Kidney (tissue), 22 donors: Measurements from ENCODE around the gene NEGR1. TPM values are rescaled to one million over a fixed set of nuclear protein-coding genes. Genes with fewer than 3 reads are reported as not detected.
A peak's percentile ranks its signal among the peaks of the same experiment; 100 is the strongest.

Source experiments
- DNase-seq, 5 donors: peaks; one replicate each; pipeline ENCODE4 v3.0.0-alpha.2; 2013 to 2020
- FAIRE-seq: peaks from 2 replicates; lab custom pipeline; 2012; peaks lifted over from hg19 to GRCh38; lab: Jason Lieb, UNC
- H3K27ac ChIP-seq, 2 donors: one replicate each; pipeline ENCODE4 v1.7.0; 2013; ENCODE audit warnings: low read depth in 2 of 2, low read length in 2 of 2, inconsistent platforms in 1 of 2
- H3K27me3 ChIP-seq: one replicate; pipeline ENCODE4 v1.7.1; 2013; ENCODE audit warnings: low read length, inconsistent platforms; ENCODE audit not compliant: control insufficient read depth, insufficient read depth
- H3K36me3 ChIP-seq, 3 donors: one replicate each; pipeline versions ENCODE4 v1.7.0 to v1.7.1; 2013; ENCODE audit warnings: low read length in 3 of 3, control low read depth in 1 of 3, inconsistent platforms in 1 of 3; ENCODE audit not compliant: insufficient read depth in 3 of 3, control insufficient read depth in 2 of 3
- H3K4me1 ChIP-seq, 3 donors: one replicate each; pipeline versions ENCODE4 v1.7.0 to v1.7.1; 2013; ENCODE audit warnings: low read length in 3 of 3, inconsistent platforms in 1 of 3, low read depth in 1 of 3; ENCODE audit not compliant: control insufficient read depth in 2 of 3, insufficient read depth in 2 of 3
- H3K4me3 ChIP-seq, 3 donors: one replicate each; pipeline versions ENCODE4 v1.7.0 to v1.8.1; 2013; ENCODE audit warnings: low read length in 3 of 3, control low read depth in 1 of 3, inconsistent platforms in 1 of 3
- H3K9ac ChIP-seq, 3 donors: one replicate each; pipeline versions ENCODE4 v1.7.0 to v1.7.1; 2013; ENCODE audit warnings: low read length in 3 of 3, control low read depth in 1 of 3, inconsistent platforms in 1 of 3
- H3K9me3 ChIP-seq, 3 donors: one replicate each; pipeline versions ENCODE4 v1.7.0 to v1.7.1; 2013; ENCODE audit warnings: low read length in 3 of 3, control low read depth in 1 of 3, inconsistent platforms in 1 of 3; ENCODE audit not compliant: control insufficient read depth in 2 of 3, insufficient read depth in 1 of 3
- intact Hi-C: fragments of 100-400 bp; cut with DNase I; formaldehyde crosslinking; loops from one replicate; pipeline ENCODE4 v1.11.1; 2022
- long read RNA-seq, 10 donors: library from polyadenylated mRNA in 1 of 10; unstranded in 1 of 10; transcript quantifications; one replicate each; pipeline ENCODE4 v2.0.0 and lab custom pipeline, GENCODE V29; 2021 to 2026
- polyA plus RNA-seq: library from polyadenylated mRNA; stranded (reverse); fragments of 350-450 nt; fragmentation: Illumina TruSeq; extraction: RNeasy Lipid Tissue Mini Kit (QIAGEN cat#74804); gene quantifications from one replicate; pipeline ENCODE4 v1.2.3, GENCODE V29; 2014; ENCODE audit warnings: low read depth, low replicate concordance; ENCODE audit not compliant: insufficient read depth
- total RNA-seq: library from RNA; stranded (reverse); fragmentation: NEBNext Ultra II Directional; extraction: Animal tissue kit (Norgen Biotek cat#: 25700); gene quantifications from one replicate; pipeline ENCODE4 v1.2.1, GENCODE V29; 2021
- TF ChIP-seq, protein P1 (sequence below): IDR thresholded peaks from 3 replicates; pipeline ENCODE4 v1.5.1; 2012; ENCODE audit warnings: mild to moderate bottlenecking, moderate library complexity, borderline replicate concordance; ENCODE audit not compliant: insufficient read depth; ENCODE audit errors: extremely low read depth
- donor health status: control.
- donor health status: control.
- donor health status: control.
- donor health status: control.
- donor health status: control.
- donor health status: DM: yes; HTN: yes; CAD: no.
- donor health status: Normal renal cell carcinoma (clear cell type).

NEGR1 gene
- 10.2 TPM for total RNA-seq
- polyA plus RNA-seq = 3.0 TPM
- long read RNA-seq, donor 1 = 0 reads
- long read RNA-seq, donor 2 = 0 reads
- long read RNA-seq, donor 3 = 0 reads
- long read RNA-seq, donor 4 = 0 reads
- long read RNA-seq, donor 5 = 0 reads
- long read RNA-seq, donor 6 = 0 reads
- long read RNA-seq, donor 7, partial matches to known transcripts = 1 of 5 reads
- long read RNA-seq, donor 7, other reads (novel, unspliced or antisense) = 4 of 5 reads
- long read RNA-seq, donor 8 = 0 reads
- long read RNA-seq, donor 9 = 0 reads
- long read RNA-seq, donor 10 = 0 reads

DNA sequence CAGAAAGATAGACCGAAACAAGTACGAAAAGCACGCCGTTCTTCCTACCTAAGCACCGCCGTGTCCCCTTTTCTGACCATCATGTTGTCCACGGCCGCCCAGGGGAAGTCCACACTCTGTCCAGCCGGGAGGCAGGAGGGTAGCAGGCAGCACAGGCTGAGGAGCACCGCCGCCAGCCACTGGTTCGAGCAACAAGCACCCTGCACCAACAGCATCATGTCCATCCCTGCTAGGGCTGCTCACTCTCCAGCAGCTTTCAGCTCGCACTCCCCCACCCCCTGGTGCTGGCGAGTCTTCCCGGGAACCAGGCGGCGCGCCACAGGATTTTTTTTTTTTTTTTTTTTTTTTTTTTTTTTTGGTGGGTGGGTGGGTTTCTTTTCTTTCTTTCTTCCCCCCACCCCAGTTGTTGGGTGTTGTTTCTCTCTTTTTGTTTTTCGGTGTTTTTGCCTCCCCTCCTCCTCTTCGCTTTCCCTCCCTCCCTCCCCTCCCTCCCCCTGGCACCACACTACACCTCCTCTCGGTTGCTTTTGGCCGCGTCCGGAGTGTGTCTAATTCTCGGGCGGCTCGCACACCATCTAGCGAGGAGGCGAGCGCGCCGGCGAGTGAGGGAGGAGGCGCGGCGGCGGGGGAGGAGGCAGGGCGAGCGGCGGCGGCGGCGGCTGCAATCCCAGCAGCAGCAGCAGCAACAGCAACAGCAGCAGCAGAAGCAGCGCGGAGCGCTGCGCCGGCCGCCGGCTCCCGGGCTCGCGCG is at the start of gene NEGR1:
NEGR1 (minus strand) TSS at position 269 of the 751 bp plus-strand sequence.
- Histone ChIP-seq H3K9ac (peak within 1 kb of the TSS; percentile 77 to 86 (median 82)), H3K9me3 (no peaks in the 10 kb centered on the region), H3K4me1 (peaks cover 0 to 4% (median 0%) of the 10 kb centered on the region in 3 donors), H3K27me3 (no peaks in the 10 kb centered on the region), H3K27ac (peak within 1 kb of the TSS; percentile 95 to 96), H3K36me3 (no peaks in the 10 kb centered on the region), H3K4me3 (peak within 1 kb of the TSS; percentile 90 to 98 (median 96))
- intact Hi-C loops = no loop called here
- DNase-seq = peak; percentile 92 to 96 (median 93)
- no peak for FAIRE-seq
- TF ChIP-seq, protein P1, sequence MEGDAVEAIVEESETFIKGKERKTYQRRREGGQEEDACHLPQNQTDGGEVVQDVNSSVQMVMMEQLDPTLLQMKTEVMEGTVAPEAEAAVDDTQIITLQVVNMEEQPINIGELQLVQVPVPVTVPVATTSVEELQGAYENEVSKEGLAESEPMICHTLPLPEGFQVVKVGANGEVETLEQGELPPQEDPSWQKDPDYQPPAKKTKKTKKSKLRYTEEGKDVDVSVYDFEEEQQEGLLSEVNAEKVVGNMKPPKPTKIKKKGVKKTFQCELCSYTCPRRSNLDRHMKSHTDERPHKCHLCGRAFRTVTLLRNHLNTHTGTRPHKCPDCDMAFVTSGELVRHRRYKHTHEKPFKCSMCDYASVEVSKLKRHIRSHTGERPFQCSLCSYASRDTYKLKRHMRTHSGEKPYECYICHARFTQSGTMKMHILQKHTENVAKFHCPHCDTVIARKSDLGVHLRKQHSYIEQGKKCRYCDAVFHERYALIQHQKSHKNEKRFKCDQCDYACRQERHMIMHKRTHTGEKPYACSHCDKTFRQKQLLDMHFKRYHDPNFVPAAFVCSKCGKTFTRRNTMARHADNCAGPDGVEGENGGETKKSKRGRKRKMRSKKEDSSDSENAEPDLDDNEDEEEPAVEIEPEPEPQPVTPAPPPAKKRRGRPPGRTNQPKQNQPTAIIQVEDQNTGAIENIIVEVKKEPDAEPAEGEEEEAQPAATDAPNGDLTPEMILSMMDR = no peak

DNA sequence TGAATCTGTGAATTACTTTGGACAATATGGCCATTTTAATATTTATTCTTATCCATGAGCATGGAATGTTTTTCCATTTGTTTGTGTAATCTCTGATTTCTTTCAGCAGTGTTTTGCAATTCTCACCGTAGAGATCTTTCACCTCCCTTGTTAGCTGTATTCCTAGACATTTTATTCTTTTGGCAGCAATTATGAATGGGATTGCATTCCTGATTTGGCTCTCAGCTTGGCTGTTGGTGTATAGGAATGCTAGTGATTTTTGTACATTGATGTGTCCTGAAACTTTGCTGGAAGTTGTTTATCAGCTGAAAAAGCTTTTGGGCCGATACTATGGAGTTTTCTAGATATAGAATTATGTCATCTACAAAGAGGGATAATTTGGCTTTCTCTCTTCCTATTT is 44.2 kb upstream of the NEGR1 start:
- DNase-seq = no peak

DNA sequence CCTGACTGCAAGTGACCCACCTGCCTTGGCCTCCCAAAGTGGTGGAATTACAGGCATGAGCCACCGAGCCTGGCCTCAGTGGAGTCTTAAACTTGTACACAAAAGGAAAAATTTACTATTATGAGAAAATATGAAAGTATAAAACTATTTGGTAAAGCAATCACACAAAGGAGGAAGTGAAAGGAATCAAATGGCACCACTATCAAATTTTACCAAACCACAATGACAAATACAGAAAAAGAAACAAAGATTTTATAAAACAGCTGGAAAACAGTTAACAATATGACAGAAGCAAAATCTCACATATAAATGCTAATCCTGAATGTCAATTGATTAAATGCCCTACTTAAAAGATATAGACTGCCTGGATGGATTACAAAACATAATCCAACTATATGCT is 42.1 kb upstream of the NEGR1 start:
- FAIRE-seq (no peak), DNase-seq (no peak)
- Histone ChIP-seq H3K4me3 (no peak overlapping the region), H3K9ac (no peak overlapping the region), H3K36me3 (no peaks in the 10 kb centered on the region), H3K27ac (no peak overlapping the region), H3K27me3 (no peaks in the 10 kb centered on the region), H3K9me3 (no peaks in the 10 kb centered on the region), H3K4me1 (no peaks in the 10 kb centered on the region)
- TF ChIP-seq, protein P1 = no peak
- intact Hi-C loops = no loop called here

More for the DNA sequence above, 44.2 kb upstream of the NEGR1 start:
- intact Hi-C loops = no loop called here
- no peak for FAIRE-seq
- Histone ChIP-seq H3K27ac (no peak overlapping the region), H3K9me3 (no peaks in the 10 kb centered on the region), H3K9ac (no peak overlapping the region), H3K36me3 (no peaks in the 10 kb centered on the region), H3K27me3 (no peaks in the 10 kb centered on the region), H3K4me1 (no peaks in the 10 kb centered on the region), H3K4me3 (no peak overlapping the region)
- TF ChIP-seq, protein P1 = no peak
